Adrenal gland (tissue), 5 donors: Measurements from ENCODE around the gene LDB2.

Source experiments
- CTCF ChIP-seq, 6 experiments: fragments of 450-650 bp in 4 of 6; fragments of 200-600 bp in 2 of 6; sonication (generic) in 1 of 6; IDR thresholded peaks; 1 replicate in 5 of 6; 2 replicates in 1 of 6; pipeline versions ENCODE4 v1.5.1 to v1.8.0; 2016 to 2021; ENCODE audit warnings: antibody characterized with exemption in 6 of 6, mild to moderate bottlenecking in 2 of 6, moderate library complexity in 1 of 6
- POLR2A ChIP-seq, 2 donors: fragments of 450-650 bp; IDR thresholded peaks; one replicate each; pipeline ENCODE4 v1.6.1; 2017; ENCODE audit warnings: antibody characterized with exemption in 2 of 2, mild to moderate bottlenecking in 2 of 2, moderate library complexity in 1 of 2
- donor health status: DM: no; HTN: no; CAD: no.

DNA sequence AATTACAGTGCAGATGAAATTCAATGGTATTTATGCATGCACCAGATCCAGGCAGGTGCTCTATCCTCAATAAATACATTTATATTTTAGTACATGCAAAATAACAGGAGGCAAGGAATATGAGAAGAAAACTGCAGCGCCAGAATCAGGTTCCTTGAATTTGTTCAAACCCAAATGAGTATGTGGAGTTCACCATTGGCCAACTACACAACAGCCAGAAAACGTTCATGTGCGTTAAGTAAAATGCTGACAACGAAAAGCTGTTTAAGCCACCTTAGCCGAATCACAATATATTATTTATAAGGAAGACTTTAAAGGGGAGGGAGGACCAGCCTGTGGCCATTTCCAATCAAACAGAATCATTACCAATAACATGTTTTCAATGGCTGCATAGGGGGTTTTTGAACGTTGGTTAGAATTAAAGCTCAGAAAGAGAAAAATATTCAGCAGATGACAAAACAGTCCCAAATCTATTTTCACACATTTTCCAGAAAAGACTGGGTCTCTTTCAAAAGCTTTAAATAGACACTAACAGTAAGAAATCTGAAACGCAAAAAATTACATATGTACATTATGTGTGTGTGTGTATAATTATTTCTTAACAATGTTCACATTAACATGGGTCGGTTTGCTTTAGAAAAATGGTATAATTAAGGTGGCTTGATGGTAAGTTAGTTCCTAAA is 171.9 kb downstream of the LDB2 start:
- TF ChIP-seq CTCF (IDR thresholded peaks at IDR 0.05) (no peak), POLR2A (IDR thresholded peaks at IDR 0.05) (no peak)
